HG02885 (cell line): Measurements from ENCODE around the gene DLL1.

Experiments used
- ATAC-seq: cut with Tn5 transposase; IDR thresholded peaks from one replicate; pipeline ENCODE4 v1.9.1; 2021; ENCODE audit warnings: mild to moderate bottlenecking; ENCODE audit not compliant: unreplicated experiment, poor library complexity

Gene DLL1

GRCh38 chr6:170235391-170236125, 55.3 kb downstream of the DLL1 start:
- ATAC-seq: no peak

DNA sequence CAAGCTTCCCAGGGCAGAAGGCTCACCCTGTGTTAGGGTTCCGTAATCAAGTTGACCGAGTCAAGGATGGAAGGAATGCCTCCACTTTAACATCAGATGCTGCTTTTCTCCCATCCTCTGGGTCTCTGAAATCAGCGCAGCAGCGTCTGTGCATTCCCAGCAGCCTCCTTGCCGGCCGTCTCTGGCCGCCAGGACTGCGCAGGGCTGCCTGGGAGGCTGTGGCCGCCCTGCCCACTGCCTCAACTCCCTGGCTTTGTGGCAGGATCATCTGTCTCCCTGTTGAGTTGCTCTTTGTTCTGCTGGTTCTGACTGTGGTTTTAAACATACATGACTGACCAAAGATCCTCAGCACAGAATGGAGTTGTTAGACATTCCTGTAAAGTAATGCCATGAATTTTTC, 56.5 kb downstream of the DLL1 start:
- ATAC-seq: no peak

DNA sequence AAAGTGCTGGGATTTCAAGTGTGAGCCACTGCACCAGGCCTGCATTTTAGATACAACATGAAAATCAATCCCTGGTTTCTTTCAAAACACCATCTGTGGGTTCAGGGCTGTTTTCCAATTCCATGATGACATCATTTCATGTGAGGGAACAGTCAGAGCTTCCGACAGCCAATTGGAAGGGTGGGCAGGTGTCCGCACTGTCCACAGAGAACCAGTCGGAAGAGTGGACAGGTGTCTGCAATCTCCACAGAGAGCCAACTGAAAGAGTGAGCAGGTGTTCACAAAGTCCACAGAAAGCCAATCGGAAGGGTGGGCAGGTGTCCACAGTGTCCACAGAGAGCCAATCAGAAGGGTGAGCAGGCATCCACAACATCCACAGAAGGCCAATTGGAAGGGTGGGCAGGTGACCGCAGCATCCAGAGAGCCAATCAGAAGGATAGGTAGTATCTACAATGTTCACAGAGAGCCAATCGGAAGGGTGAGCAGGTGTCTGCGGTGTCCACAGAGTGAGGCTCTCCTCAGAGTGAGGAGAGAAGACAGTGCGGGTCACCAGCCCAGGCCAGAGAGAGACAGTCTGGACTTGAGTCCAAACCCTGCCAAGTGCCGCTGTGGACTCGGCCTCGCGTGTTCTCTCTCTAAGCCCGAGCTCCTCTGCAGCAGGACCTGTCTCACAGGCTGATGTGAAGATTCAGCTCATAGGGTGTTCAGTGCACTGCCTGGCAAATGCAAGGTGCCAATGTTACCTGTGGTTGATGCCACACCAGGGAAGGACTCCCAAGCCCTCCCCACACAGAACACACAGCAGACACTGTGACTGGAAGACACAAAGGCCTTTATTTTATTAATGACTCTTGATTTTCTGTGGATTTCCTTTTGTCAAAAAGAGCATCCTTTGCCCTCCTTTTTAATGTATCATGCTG, 57.3 kb downstream of the DLL1 start:
- ATAC-seq: no peak
